Keratinocyte (primary cell): Measurements from ENCODE around the gene GLE1. TPM values are rescaled to one million over a fixed set of nuclear protein-coding genes. Genes with fewer than 3 reads are reported as not detected.

ENCODE experiments used
- DNase-seq: peaks from one replicate; pipeline ENCODE4 v3.0.0-alpha.2; 2011; ENCODE audit warnings: low read depth, missing footprints, low spot score
- FAIRE-seq: peaks from 2 replicates; lab custom pipeline; 2011; peaks lifted over from hg19 to GRCh38; lab: Jason Lieb, UNC
- H2AFZ ChIP-seq: 2 replicates; pipeline ENCODE4 v1.6.0; 2012; ENCODE audit warnings: low read length, control low read depth, inconsistent platforms; ENCODE audit not compliant: control insufficient read depth
- H3K27ac ChIP-seq: 2 replicates; pipeline ENCODE4 v1.5.1; 2011; ENCODE audit warnings: low read length; ENCODE audit not compliant: control insufficient read depth, insufficient read depth
- H3K27me3 ChIP-seq: 3 replicates; pipeline ENCODE4 v1.6.0; 2011; ENCODE audit warnings: low read length; ENCODE audit not compliant: control insufficient read depth, insufficient read depth; ENCODE audit errors: extremely low read depth
- H3K36me3 ChIP-seq, 2 experiments: 2 replicates in 1 of 2; 3 replicates in 1 of 2; pipeline ENCODE4 v1.5.1; 2011; ENCODE audit warnings: low read length in 2 of 2, mild to moderate bottlenecking in 1 of 2; ENCODE audit not compliant: control insufficient read depth in 2 of 2, insufficient read depth in 2 of 2; ENCODE audit errors: extremely low read depth in 1 of 2
- H3K4me1 ChIP-seq: 3 replicates; pipeline ENCODE4 v1.5.1; 2011; ENCODE audit warnings: low read length; ENCODE audit not compliant: control insufficient read depth, insufficient read depth; ENCODE audit errors: extremely low read depth
- H3K4me2 ChIP-seq: 3 replicates; pipeline ENCODE4 v1.6.0; 2011; ENCODE audit warnings: low read depth, low read length; ENCODE audit not compliant: control insufficient read depth, insufficient read depth; ENCODE audit errors: extremely low read depth
- H3K4me3 ChIP-seq, 3 experiments: fragments of 200-600 bp in 1 of 3; sonication (generic) in 1 of 3; 2 replicates in 2 of 3; 3 replicates in 1 of 3; pipeline ENCODE4 v1.5.1; 2011 to 2016; ENCODE audit warnings: low read length in 3 of 3, mild to moderate bottlenecking in 3 of 3, control low read depth in 2 of 3, inconsistent platforms in 1 of 3, low read depth in 1 of 3, mixed read lengths in 1 of 3, mixed run types in 1 of 3, moderate library complexity in 1 of 3; ENCODE audit not compliant: control insufficient read depth in 2 of 3, insufficient read depth in 2 of 3; ENCODE audit errors: extremely low read depth in 1 of 3
- H3K79me2 ChIP-seq: 2 replicates; pipeline ENCODE4 v1.6.0; 2012; ENCODE audit warnings: low read length; ENCODE audit not compliant: control insufficient read depth, insufficient read depth
- H3K9ac ChIP-seq: 3 replicates; pipeline ENCODE4 v1.6.0; 2011; ENCODE audit warnings: low read length; ENCODE audit not compliant: control insufficient read depth, insufficient read depth; ENCODE audit errors: extremely low read depth
- H3K9me1 ChIP-seq: 3 replicates; pipeline ENCODE4 v1.6.0; 2011; ENCODE audit warnings: low read length; ENCODE audit not compliant: control insufficient read depth, insufficient read depth; ENCODE audit errors: extremely low read depth
- H3K9me3 ChIP-seq: 2 replicates; pipeline ENCODE4 v1.5.1; 2012; ENCODE audit warnings: low read depth, low read length; ENCODE audit not compliant: control insufficient read depth
- H4K20me1 ChIP-seq: 3 replicates; pipeline ENCODE4 v1.6.0; 2011; ENCODE audit warnings: low read length; ENCODE audit not compliant: control insufficient read depth, insufficient read depth; ENCODE audit errors: extremely low read depth
- CTCF ChIP-seq, 3 experiments: IDR thresholded peaks in 1 of 3; conservative IDR thresholded peaks in 1 of 3; optimal IDR thresholded peaks in 1 of 3; 2 replicates in 2 of 3; 3 replicates in 1 of 3; pipeline versions ENCODE3 to v1.5.1; 2011; ENCODE audit warnings: low read length in 3 of 3, mild to moderate bottlenecking in 3 of 3, moderate library complexity in 2 of 3, control low read depth in 1 of 3, inconsistent platforms in 1 of 3; ENCODE audit not compliant: insufficient read depth in 2 of 3; ENCODE audit errors: extremely low read depth in 1 of 3
- EZH2 ChIP-seq: IDR thresholded peaks from one replicate; pipeline ENCODE4 v1.6.1; 2012; ENCODE audit warnings: inconsistent platforms, mild to moderate bottlenecking, low read length, moderate library complexity
- dilution Hi-C: fragments of 300-500 bp; cut with MboI; formaldehyde crosslinking; loops from one replicate; pipeline ENCODE4 v1.7.0; 2020; ENCODE audit warnings: low sequenced_read_pairs; ENCODE audit not compliant: extremely low pct_ligation_motif_present
- polyA plus RNA-seq, 5 experiments: library from polyadenylated mRNA; depleted of rRNA in 3 of 5; stranded (reverse) in 3 of 5; stranded (forward) in 1 of 5; unstranded in 1 of 5; fragments of >200 nt; gene quantifications; 1 replicate in 1 of 5; 2 replicates in 3 of 5; 3 replicates in 1 of 5; pipeline versions ENCODE4 v1.2.1 to v1.2.3, GENCODE V29; 2011 to 2012; ENCODE audit warnings: missing spikeins in 2 of 5, low read depth in 1 of 5, low replicate concordance in 1 of 5

Gene GLE1
- polyA plus RNA-seq, 1 donor (not counting 4 experiments of a cell fraction or from before 2014, with no cell fraction given), result 28.3 TPM

- TF ChIP-seq EZH2 (no peak), CTCF (optimal IDR thresholded peaks at IDR 0.05 in 1 of 3, IDR thresholded peaks at IDR 0.05 in 1 of 3, conservative IDR thresholded peaks at IDR 0.05 in 1 of 3; ENCODE audit: extremely low read depth in 1 of 3, insufficient read depth in 2 of 3, low read length in 3 of 3) (no peak)
- H3K9ac ChIP-seq, result no peak overlapping the region
- no peaks in the 10 kb centered on the region for H3K9me1 ChIP-seq
- FAIRE-seq, result no peak
- no peak for DNase-seq
- H3K4me3 ChIP-seq, result no peak overlapping the region
- no peak overlapping the region for H3K27ac ChIP-seq
- H3K4me1 ChIP-seq, result peaks cover 20% of the 10 kb centered on the region
- H4K20me1 ChIP-seq, result no peaks in the 10 kb centered on the region
- H2AFZ ChIP-seq, result no peak overlapping the region
- H3K36me3 ChIP-seq, result peaks cover 16 to 47% of the 10 kb centered on the region in 2 experiments
- H3K9me3 ChIP-seq, result no peaks in the 10 kb centered on the region
- dilution Hi-C loops, result no loop called here
- no peak overlapping the region for H3K4me2 ChIP-seq
- no peaks in the 10 kb centered on the region for H3K27me3 ChIP-seq
- H3K79me2 ChIP-seq, result no peaks in the 10 kb centered on the region
These were observed 11.1 kb upstream of the GLE1 start for GRCh38 chr9:128493424-128493823.

GRCh38 chr9:128494108-128494745 is 10.3 kb upstream of the GLE1 start:
- no peaks in the 10 kb centered on the region for H3K27me3 ChIP-seq
- TF ChIP-seq CTCF (optimal IDR thresholded peaks at IDR 0.05 in 1 of 3, IDR thresholded peaks at IDR 0.05 in 1 of 3, conservative IDR thresholded peaks at IDR 0.05 in 1 of 3; ENCODE audit: extremely low read depth in 1 of 3, insufficient read depth in 2 of 3, low read length in 3 of 3), result no peak
- no peaks in the 10 kb centered on the region for H4K20me1 ChIP-seq
- dilution Hi-C loops, result no loop called here
- H2AFZ ChIP-seq, result peak overlapping the region; percentile 5
- peaks cover 22 to 52% of the 10 kb centered on the region in 2 experiments for H3K36me3 ChIP-seq
- no peak overlapping the region for H3K4me2 ChIP-seq
- H3K9me3 ChIP-seq, result no peaks in the 10 kb centered on the region
- H3K9me1 ChIP-seq, result no peaks in the 10 kb centered on the region
- H3K27ac ChIP-seq, result no peak overlapping the region
- H3K79me2 ChIP-seq, result no peaks in the 10 kb centered on the region
- FAIRE-seq (no peak), DNase-seq (no peak)
- peaks cover 20% of the 10 kb centered on the region for H3K4me1 ChIP-seq
- peak overlapping the region; percentile 7 for H3K9ac ChIP-seq
- H3K4me3 ChIP-seq, result no peak overlapping the region
